Ammon's horn (tissue), 1 donor: ENCODE data around the gene FPR1.

Source experiments
- DNase-seq: peaks from one replicate; pipeline ENCODE4 v3.0.0-alpha.2; 2016; ENCODE audit warnings: low spot score

The FPR1 gene

GRCh38 chr19:51737389-51737788, 14.3 kb downstream of the FPR1 start:
- no peak for DNase-seq

GRCh38 chr19:51735759-51736449, 15.8 kb downstream of the FPR1 start:
- peak; percentile 51 for DNase-seq

- no peak for DNase-seq
Observed at GRCh38 chr19:51733742-51734522, 17.7 kb downstream of the FPR1 start.

- no peak for DNase-seq
Observed at GRCh38 chr19:51729781-51730180, 21.9 kb downstream of the FPR1 start.

GRCh38 chr19:51727349-51727880, 24.3 kb downstream of the FPR1 start:
- no peak for DNase-seq

GRCh38 chr19:51726049-51726448, 25.6 kb downstream of the FPR1 start:
- peak; percentile 90 for DNase-seq

- DNase-seq: no peak
Observed at GRCh38 chr19:51724543-51724942, 27.1 kb downstream of the FPR1 start.

GRCh38 chr19:51722492-51722891, 29.2 kb downstream of the FPR1 start:
- DNase-seq: no peak

- DNase-seq: no peak
Observed at GRCh38 chr19:51721905-51722304, 29.8 kb downstream of the FPR1 start.

GRCh38 chr19:51719251-51719988, 32.3 kb downstream of the FPR1 start:
- no peak for DNase-seq

GRCh38 chr19:51716925-51717324, 34.8 kb downstream of the FPR1 start:
- DNase-seq: no peak

- DNase-seq: no peak
Observed at GRCh38 chr19:51715850-51716249, 35.8 kb downstream of the FPR1 start.

- no peak for DNase-seq
Observed at GRCh38 chr19:51714848-51715247, 36.8 kb downstream of the FPR1 start.

GRCh38 chr19:51713319-51714285, 38.1 kb downstream of the FPR1 start:
- no peak for DNase-seq

- no peak for DNase-seq
Observed at GRCh38 chr19:51712461-51713081, 39.1 kb downstream of the FPR1 start.

- no peak for DNase-seq
Observed at GRCh38 chr19:51711702-51712101, 40.0 kb downstream of the FPR1 start.

- DNase-seq: no peak
Observed at GRCh38 chr19:51710163-51710562, 41.5 kb downstream of the FPR1 start.

- no peak for DNase-seq
Observed at GRCh38 chr19:51709575-51709974, 42.1 kb downstream of the FPR1 start.

GRCh38 chr19:51708811-51709210, 42.9 kb downstream of the FPR1 start:
- DNase-seq: no peak

- no peak for DNase-seq
Observed at GRCh38 chr19:51706885-51707284, 44.8 kb downstream of the FPR1 start.

GRCh38 chr19:51706296-51706695, 45.4 kb downstream of the FPR1 start:
- no peak for DNase-seq
